Small intestine (tissue), 7 donors: ENCODE results near the gene RYR2. TPM values are rescaled to one million over a fixed set of nuclear protein-coding genes. Genes with fewer than 3 reads are reported as not detected.

Experiments
- DNase-seq, 2 donors: peaks; one replicate each; pipeline versions ENCODE4 v3.0.0 to v3.0.0-alpha.2; 2013
- FAIRE-seq: peaks from 2 replicates; lab custom pipeline; 2012; peaks lifted over from hg19 to GRCh38; lab: Jason Lieb, UNC
- H3K27ac ChIP-seq, 3 donors: one replicate each; pipeline ENCODE4 v1.5.1; 2013; ENCODE audit warnings: low read length in 2 of 3, mild to moderate bottlenecking in 2 of 3, control low read depth in 1 of 3, inconsistent platforms in 1 of 3, low read depth in 1 of 3, moderate library complexity in 1 of 3
- H3K27me3 ChIP-seq, 3 donors: one replicate each; pipeline ENCODE4 v1.6.1; 2013; ENCODE audit warnings: low read length in 3 of 3, inconsistent platforms in 1 of 3; ENCODE audit not compliant: control insufficient read depth in 3 of 3, insufficient read depth in 3 of 3
- H3K36me3 ChIP-seq, 3 donors: one replicate each; pipeline ENCODE4 v1.6.1; 2013; ENCODE audit warnings: low read length in 3 of 3, inconsistent platforms in 1 of 3, low read depth in 1 of 3, mild to moderate bottlenecking in 1 of 3, moderate library complexity in 1 of 3; ENCODE audit not compliant: control insufficient read depth in 3 of 3, insufficient read depth in 2 of 3
- H3K4me1 ChIP-seq, 3 donors: one replicate each; pipeline ENCODE4 v1.6.1; 2013; ENCODE audit warnings: low read length in 2 of 3, inconsistent platforms in 1 of 3, low read depth in 1 of 3, mild to moderate bottlenecking in 1 of 3, moderate library complexity in 1 of 3; ENCODE audit not compliant: control insufficient read depth in 3 of 3, insufficient read depth in 2 of 3
- H3K4me3 ChIP-seq, 3 donors: one replicate each; pipeline ENCODE4 v1.5.1; 2013; ENCODE audit warnings: low read length in 3 of 3, control low read depth in 1 of 3, inconsistent platforms in 1 of 3, low read depth in 1 of 3, mild to moderate bottlenecking in 1 of 3, moderate library complexity in 1 of 3
- H3K9me3 ChIP-seq, 2 donors: one replicate each; pipeline ENCODE4 v1.6.1; 2013; ENCODE audit warnings: low read depth in 1 of 2, low read length in 1 of 2; ENCODE audit not compliant: control insufficient read depth in 2 of 2, insufficient read depth in 1 of 2
- WGBS, 3 donors: extraction: QIAGEN DNeasy Blood & Tissue Kit; methylation state at CpG; one replicate each; pipeline ENCODE4 v1.1.7; 2013; 5-methylcytosine and 5-hydroxymethylcytosine counted together
- polyA plus RNA-seq, 4 donors: library from polyadenylated mRNA; stranded (reverse) in 3 of 4; unstranded in 1 of 4; fragments of 200-250 nt in 3 of 4; fragments of 120-200 nt in 1 of 4; gene quantifications; one replicate each; pipeline versions ENCODE4 v1.2.1 to v1.2.3, GENCODE V29; 2013
- donor health status: healthy with polysubstance abuse.
- donor health status: control.
- donor health status: control.
- donor health status: Bipolar disorder and iron deficiency.
- donor health status: healthy.

The RYR2 gene
- polyA plus RNA-seq, 4 donors = 0.22 to 1.5 (median 0.62) TPM

DNA sequence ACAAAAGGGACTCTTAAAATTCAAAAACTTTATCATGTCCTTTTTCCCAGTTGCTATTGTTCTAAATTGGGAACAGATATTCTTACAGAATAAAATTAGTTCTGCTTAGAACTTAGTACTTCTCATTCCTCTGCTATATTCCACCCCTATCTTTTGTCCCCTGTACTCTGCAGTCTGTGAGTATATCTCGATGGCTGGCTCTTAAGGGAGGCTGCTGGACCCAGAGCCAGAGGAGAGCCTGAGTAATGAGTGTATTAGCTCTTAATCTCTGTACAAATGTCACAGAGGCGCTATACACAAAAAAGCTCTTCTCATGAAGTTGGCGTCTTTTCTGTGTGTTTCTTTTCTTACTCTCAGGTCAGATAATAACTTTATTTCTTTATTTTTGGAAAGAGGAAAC is 425.3 kb downstream of the RYR2 start:
- FAIRE-seq = no peak
- H3K27ac ChIP-seq = no peak overlapping the region

DNA sequence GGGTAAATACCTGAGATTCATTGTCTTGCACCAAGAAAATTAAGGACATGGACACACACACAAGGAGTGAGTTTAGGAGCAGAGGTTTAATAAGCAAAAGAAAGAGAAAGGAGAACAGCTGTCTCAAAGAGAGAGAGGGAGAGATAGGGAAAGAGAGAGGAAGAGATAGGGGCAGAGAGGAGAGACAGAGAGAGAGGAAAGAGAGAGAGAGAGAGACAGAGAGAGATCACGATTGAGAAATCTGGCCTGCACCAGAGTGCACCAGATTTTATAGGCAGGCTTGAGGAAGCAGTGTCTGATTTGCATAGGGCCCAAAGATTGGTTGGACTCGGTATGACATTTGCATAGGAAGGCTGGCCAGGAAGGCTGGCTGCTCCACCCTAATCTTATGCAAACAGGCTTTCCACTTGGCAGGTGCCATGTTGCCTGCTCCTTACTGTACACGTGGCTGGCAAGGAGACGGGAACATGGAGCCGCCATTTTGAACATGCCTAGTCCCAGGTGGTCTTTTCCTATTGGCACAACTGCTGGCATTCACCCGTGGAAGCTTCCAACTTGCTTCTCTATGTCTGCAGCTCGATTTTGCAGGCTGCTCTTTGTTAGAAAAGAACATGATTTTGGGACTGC is 428.8 kb downstream of the RYR2 start:
- no peaks in the 10 kb centered on the region for H3K27me3 ChIP-seq
- H3K36me3 ChIP-seq = no peaks in the 10 kb centered on the region
- H3K4me1 ChIP-seq = no peaks in the 10 kb centered on the region
- FAIRE-seq = no peak
- no peak overlapping the region for H3K4me3 ChIP-seq
- peak in 1 of 2 donors; percentile 12 for DNase-seq
- no peaks in the 10 kb centered on the region for H3K9me3 ChIP-seq
- H3K27ac ChIP-seq = no peak overlapping the region
- 52 to 73% (median 58%) methylated on average over 7 of the region's 7 CpGs for whole genome bisulfite sequencing, 3 donors

More for the DNA sequence above, 425.3 kb downstream of the RYR2 start:
- no peak for DNase-seq
- no peaks in the 10 kb centered on the region for H3K4me1 ChIP-seq
- 46 to 49% (median 48%) methylated on average over 3 of the region's 3 CpGs for WGBS, 3 donors
- no peak overlapping the region for H3K4me3 ChIP-seq
- no peaks in the 10 kb centered on the region for H3K9me3 ChIP-seq
- no peaks in the 10 kb centered on the region for H3K36me3 ChIP-seq
- no peaks in the 10 kb centered on the region for H3K27me3 ChIP-seq

DNA sequence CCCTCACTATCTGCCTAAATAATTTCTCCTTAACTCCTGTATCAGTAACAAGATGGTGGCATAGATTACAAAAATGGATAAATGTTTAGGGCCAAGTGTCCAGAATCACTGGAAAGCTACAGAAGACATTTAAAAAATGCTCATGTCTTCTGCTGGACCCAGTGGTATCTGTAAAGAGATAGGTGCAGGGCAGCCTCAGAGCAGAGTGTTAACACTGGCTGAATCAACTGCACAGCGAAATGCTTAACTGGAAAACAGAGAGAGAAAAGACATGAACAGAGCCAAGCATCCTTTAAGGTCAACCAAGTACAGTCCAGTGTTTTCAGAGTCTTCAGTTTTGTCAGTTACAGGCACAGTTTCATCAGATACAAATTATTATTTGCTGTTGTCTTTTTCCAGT is 429.4 kb downstream of the RYR2 start:
- DNase-seq (no peak), FAIRE-seq (no peak)
- H3K27ac ChIP-seq = no peak overlapping the region
- no peaks in the 10 kb centered on the region for H3K27me3 ChIP-seq
- no peaks in the 10 kb centered on the region for H3K4me1 ChIP-seq
- WGBS, 3 donors = 0 to 86% (median 37%) methylated on average over 1 of the region's 1 CpG
- no peak overlapping the region for H3K4me3 ChIP-seq
- H3K36me3 ChIP-seq = no peaks in the 10 kb centered on the region
- H3K9me3 ChIP-seq = no peaks in the 10 kb centered on the region

DNA sequence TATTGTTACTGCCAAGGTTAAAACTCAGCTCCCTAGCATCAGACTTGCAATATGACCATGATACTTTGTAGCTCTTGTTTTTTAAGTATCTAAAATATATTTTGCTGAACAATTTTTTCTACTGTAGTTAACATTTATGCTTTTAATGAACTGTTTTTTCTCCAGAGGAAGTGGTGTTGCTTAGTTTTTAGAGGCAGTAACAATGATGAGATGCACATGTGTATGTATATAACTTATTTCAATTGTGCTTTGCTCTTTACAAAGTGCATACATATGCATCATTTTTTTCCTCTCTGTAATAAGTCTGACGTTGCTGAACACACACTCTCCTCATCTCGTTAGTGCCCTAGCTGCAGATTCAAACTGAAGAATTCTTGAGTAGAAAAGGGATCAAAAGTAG is 430.0 kb downstream of the RYR2 start:
- H3K36me3 ChIP-seq = no peaks in the 10 kb centered on the region
- no peak for FAIRE-seq
- no peaks in the 10 kb centered on the region for H3K9me3 ChIP-seq
- 0 to 55% (median 32%) methylated on average over 2 of the region's 2 CpGs for WGBS, 3 donors
- no peak for DNase-seq
- H3K27me3 ChIP-seq = no peaks in the 10 kb centered on the region
- no peaks in the 10 kb centered on the region for H3K4me1 ChIP-seq
- H3K27ac ChIP-seq = no peak overlapping the region
- H3K4me3 ChIP-seq = no peak overlapping the region

- WGBS, 3 donors = 81 to 87% (median 86%) methylated on average over 5 of the region's 5 CpGs
- no peaks in the 10 kb centered on the region for H3K4me1 ChIP-seq
- FAIRE-seq = no peak
These were observed 431.9 kb downstream of the RYR2 start for GRCh38 chr1:237473854-237474253.

DNA sequence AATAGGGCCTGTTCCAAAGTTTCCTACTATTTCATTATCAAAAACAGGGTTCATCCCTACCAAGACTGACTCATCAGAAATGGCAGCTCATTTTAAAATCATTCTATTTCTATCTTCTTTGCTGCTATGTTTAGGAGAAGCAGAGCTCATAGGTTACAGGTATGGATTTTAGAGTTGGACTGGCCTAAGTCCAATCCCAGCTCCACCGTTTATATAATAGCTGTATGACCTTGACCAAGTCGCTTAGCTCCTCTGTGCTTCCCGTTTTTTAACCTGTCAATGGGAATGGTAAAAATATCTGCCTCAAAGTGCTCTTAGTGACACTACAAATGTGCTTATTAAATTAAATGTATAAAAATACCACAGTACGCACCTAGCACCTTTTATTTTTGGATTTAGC is 436.1 kb downstream of the RYR2 start:
- Histone ChIP-seq H3K4me1 (no peaks in the 10 kb centered on the region), H3K36me3 (no peaks in the 10 kb centered on the region), H3K27ac (no peak overlapping the region), H3K9me3 (no peaks in the 10 kb centered on the region), H3K4me3 (no peak overlapping the region), H3K27me3 (no peaks in the 10 kb centered on the region)
- WGBS, 3 donors = 38 to 74% (median 58%) methylated on average over 4 of the region's 4 CpGs
- FAIRE-seq (no peak), DNase-seq (no peak)

More at GRCh38 chr1:237473854-237474253, 431.9 kb downstream of the RYR2 start:
- H3K27ac ChIP-seq = no peak overlapping the region
- H3K36me3 ChIP-seq = no peaks in the 10 kb centered on the region
- DNase-seq = no peak
- H3K9me3 ChIP-seq = no peaks in the 10 kb centered on the region
- no peak overlapping the region for H3K4me3 ChIP-seq
- no peaks in the 10 kb centered on the region for H3K27me3 ChIP-seq

- Histone ChIP-seq H3K27me3 (no peaks in the 10 kb centered on the region), H3K9me3 (no peaks in the 10 kb centered on the region), H3K27ac (no peak overlapping the region), H3K36me3 (no peaks in the 10 kb centered on the region), H3K4me3 (no peak overlapping the region), H3K4me1 (no peaks in the 10 kb centered on the region)
- 75 to 89% (median 77%) methylated on average over 3 of the region's 3 CpGs for WGBS, 3 donors
- FAIRE-seq (no peak), DNase-seq (no peak)
These were observed 436.9 kb downstream of the RYR2 start for GRCh38 chr1:237478842-237479241.

DNA sequence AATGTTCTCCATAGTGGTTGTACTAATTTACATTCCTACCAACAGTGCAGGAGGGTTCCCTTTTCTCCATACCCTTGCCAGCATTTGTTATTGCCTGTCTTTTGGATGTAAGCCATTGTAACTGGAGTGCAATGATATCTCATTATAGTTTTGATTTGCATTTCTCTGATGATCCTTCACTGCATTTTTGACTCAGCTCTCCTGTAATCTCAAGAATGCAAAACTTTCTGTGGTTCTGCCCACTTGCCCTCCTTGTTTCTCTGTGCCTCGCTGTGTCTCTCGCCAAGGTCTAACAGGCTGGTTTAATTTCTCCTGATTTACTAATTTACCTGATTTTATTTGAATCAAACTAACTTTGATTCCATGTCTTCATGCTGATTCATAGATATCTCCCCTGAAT is 440.8 kb downstream of the RYR2 start:
- Histone ChIP-seq H3K4me1 (no peaks in the 10 kb centered on the region), H3K4me3 (no peak overlapping the region), H3K27ac (no peak overlapping the region), H3K36me3 (no peaks in the 10 kb centered on the region), H3K27me3 (no peaks in the 10 kb centered on the region), H3K9me3 (no peaks in the 10 kb centered on the region)
- 83 to 98% (median 95%) methylated on average over 2 of the region's 2 CpGs for WGBS, 3 donors
- no peak for FAIRE-seq
- DNase-seq = no peak

GRCh38 chr1:237492359-237492758 is 450.4 kb downstream of the RYR2 start:
- FAIRE-seq (no peak), DNase-seq (peak in 1 of 2 donors; percentile 2)
- no peak overlapping the region for H3K4me3 ChIP-seq
- H3K36me3 ChIP-seq = no peaks in the 10 kb centered on the region
- H3K4me1 ChIP-seq = no peaks in the 10 kb centered on the region
- H3K27me3 ChIP-seq = no peaks in the 10 kb centered on the region
- 30 to 40% (median 30%) methylated on average over 1 of the region's 1 CpG for WGBS, 3 donors
- no peak overlapping the region for H3K27ac ChIP-seq
- no peaks in the 10 kb centered on the region for H3K9me3 ChIP-seq
